Measurements from ENCODE around the gene SCNM1.

The SCNM1 gene

DNA sequence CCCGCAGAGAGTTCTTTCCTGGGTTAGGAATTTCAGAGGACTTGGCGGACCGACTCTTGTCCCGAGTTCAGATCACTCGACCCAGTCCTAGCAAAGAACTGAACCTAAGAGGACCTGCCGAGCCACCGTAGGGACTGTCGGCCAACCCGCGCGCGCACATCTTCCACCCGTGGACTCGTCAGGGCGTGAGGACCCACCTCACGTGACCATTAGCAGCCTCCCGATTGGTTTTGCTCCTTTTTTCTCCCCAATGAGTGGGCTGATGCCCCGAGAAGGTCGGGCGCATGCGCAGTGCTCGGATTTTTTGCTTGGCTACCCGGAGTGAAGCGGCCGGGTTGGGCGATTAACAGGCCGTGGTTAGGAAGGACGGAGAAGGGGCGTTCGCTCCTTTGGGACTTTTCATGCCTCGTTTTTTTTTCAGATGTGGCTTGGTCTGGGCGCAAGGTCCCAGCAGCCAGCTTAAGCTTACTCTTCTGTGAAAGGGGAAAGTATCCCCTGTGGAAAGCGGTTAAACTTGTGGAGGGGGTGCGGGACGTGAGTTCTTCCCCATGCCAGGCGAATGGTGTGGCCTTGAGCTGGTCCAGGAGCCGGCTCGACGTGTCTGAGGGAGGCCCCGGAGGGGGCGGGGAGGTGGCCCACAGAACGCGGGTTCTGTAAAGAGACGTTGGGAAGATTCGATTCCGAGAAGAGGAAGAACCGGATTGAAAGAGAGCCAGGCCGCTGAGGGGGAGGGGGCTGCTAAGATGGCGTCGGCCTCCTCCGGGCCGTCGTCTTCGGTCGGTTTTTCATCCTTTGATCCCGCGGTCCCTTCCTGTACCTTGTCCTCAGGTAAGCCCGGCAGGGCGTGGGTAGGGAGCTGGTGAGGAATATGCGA is 32.5 kb downstream of the SCNM1 start, which contains the start of gene PIP5K1A (continued):
- TF ChIP-seq MZF1 (tag by site-specific recombination; IDR thresholded peaks at IDR 0.05; ENCODE audit: borderline replicate concordance) (no peak), ZBTB48 (tag by site-specific recombination; IDR thresholded peaks at IDR 0.05) (peak; percentile 83), ZBTB17 (tag by site-specific recombination; IDR thresholded peaks at IDR 0.05) (peak; percentile 88), ZNF274 (IDR thresholded peaks at IDR 0.05; ENCODE audit: low read length) (no peak), ZNF274 (tag by site-specific recombination; IDR thresholded peaks at IDR 0.05; ENCODE audit: borderline replicate concordance) (no peak), ZNF776 (tag by site-specific recombination; IDR thresholded peaks at IDR 0.05; ENCODE audit: borderline replicate concordance) (no peak), ZNF335 (tag by site-specific recombination; conservative IDR thresholded peaks at IDR 0.05) (peak; percentile 78), ZNF221 (tag by site-specific recombination; IDR thresholded peaks at IDR 0.05; ENCODE audit: borderline replicate concordance) (no peak), ZNF2 (tag by site-specific recombination; IDR thresholded peaks at IDR 0.05) (peak; percentile 20; the same call in 1 of the 2 replicates)
- TF ChIP-seq, protein P1, sequence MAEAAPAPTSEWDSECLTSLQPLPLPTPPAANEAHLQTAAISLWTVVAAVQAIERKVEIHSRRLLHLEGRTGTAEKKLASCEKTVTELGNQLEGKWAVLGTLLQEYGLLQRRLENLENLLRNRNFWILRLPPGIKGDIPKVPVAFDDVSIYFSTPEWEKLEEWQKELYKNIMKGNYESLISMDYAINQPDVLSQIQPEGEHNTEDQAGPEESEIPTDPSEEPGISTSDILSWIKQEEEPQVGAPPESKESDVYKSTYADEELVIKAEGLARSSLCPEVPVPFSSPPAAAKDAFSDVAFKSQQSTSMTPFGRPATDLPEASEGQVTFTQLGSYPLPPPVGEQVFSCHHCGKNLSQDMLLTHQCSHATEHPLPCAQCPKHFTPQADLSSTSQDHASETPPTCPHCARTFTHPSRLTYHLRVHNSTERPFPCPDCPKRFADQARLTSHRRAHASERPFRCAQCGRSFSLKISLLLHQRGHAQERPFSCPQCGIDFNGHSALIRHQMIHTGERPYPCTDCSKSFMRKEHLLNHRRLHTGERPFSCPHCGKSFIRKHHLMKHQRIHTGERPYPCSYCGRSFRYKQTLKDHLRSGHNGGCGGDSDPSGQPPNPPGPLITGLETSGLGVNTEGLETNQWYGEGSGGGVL (tag by site-specific recombination; IDR thresholded peaks at IDR 0.05): peak; percentile 51

DNA sequence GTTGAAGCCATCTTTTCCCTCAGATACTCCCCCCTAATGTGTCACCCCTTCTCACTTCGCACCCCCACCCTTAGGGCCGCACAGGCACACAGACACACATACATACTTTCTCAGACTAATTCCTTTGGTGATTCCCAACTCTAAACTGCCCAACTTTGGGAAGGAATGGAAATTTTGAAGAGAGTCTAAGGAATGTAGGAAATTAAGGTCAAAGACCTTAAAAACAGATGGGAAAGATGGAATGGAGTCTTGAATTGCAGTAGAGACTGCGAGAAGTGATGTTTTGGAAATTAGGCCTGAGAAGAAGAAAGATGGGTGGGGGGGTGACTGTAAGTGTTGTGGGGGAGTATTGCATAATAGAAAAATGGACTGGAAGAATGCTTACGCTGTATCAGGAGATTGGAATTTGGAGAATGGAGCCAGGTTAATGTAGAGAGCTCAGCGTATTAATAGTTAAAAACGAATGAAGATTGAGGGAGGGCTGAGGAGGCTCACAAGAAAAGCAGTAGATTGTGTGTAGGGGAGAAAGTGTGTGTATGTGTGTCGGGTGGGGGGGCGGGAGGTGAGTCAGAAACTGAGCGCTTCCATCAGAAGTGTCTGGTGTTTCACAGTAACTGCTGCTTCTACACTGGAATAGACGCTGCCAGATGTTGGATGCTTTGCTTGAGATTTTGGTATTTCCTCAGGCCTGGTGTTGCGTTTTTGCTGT is 34.1 kb downstream of the SCNM1 start:
- H3K4me1 ChIP-seq (ENCODE audit: control insufficient read depth, insufficient read depth, low read length): peaks cover 8% of the 10 kb centered on the region
- H3K9me3 ChIP-seq (ENCODE audit: control insufficient read depth, insufficient read depth, low read depth, low read length): no peaks in the 10 kb centered on the region
- H3K4me3 ChIP-seq (ENCODE audit: low read depth, low read length): peak overlapping the region; percentile 94
- ChIA-PET CTCF (interaction anchor here (0.6 to 2.4 kb wide), 3 partner anchors 27 to 946 kb away, joined by 3 to 11 read pairs (median 4); no protein-coding TSS in a partner anchor), POLR2A (interaction anchor here (0.5 to 2.2 kb wide), 7 partner anchors 10 to 302 kb away, joined by 3 to 9 read pairs (median 4); partner anchors contain the start of genes PSMD4 and VPS72)
- H3K27ac ChIP-seq (ENCODE audit: extremely low read depth, low read depth, low read length): peak overlapping the region; percentile 80
- H3K36me3 ChIP-seq (ENCODE audit: control insufficient read depth in 2 of 2, insufficient read depth in 1 of 2, low read length in 2 of 2): peaks cover 20 to 32% of the 10 kb centered on the region in 2 experiments; a peak in 2 of 3 replicates
- TF ChIP-seq ZNF660 (tag by site-specific recombination; IDR thresholded peaks at IDR 0.05) (0 out of 2 replicates have a peak, but pooled peaks have one; percentile 5), ZNF37A (tag by site-specific recombination; IDR thresholded peaks at IDR 0.05) (no peak), ZNF558 (tag by site-specific recombination; IDR thresholded peaks at IDR 0.05) (0 out of 2 replicates have a peak, but pooled peaks have one; percentile 16), ZNF433 (tag by site-specific recombination; IDR thresholded peaks at IDR 0.05; ENCODE audit: low read depth) (no peak), ZNF138 (tag by site-specific recombination; IDR thresholded peaks at IDR 0.05; ENCODE audit: borderline replicate concordance) (no peak), ZBTB48 (tag by site-specific recombination; IDR thresholded peaks at IDR 0.05) (no peak), ZNF266 (tag by site-specific recombination; IDR thresholded peaks at IDR 0.05; ENCODE audit: low read depth) (no peak), ZNF549 (tag by site-specific recombination; IDR thresholded peaks at IDR 0.05) (no peak), ZNF366 (tag by site-specific recombination; conservative IDR thresholded peaks at IDR 0.05) (peak; percentile 41; the same call in 1 of the 2 replicates), ZBTB17 (tag by site-specific recombination; IDR thresholded peaks at IDR 0.05) (peak; percentile 18; the same call in 1 of the 2 replicates), ZNF146 (tag by site-specific recombination; IDR thresholded peaks at IDR 0.05) (no peak), YY1 (tag by site-specific recombination; IDR thresholded peaks at IDR 0.05) (no peak), ZFHX2 (tag by site-specific recombination; conservative IDR thresholded peaks at IDR 0.05) (0 out of 2 replicates have a peak, but pooled peaks have one; percentile 8), ZNF24 (tag by site-specific recombination; IDR thresholded peaks at IDR 0.05) (0 out of 2 replicates have a peak, but pooled peaks have one; percentile 27)
- TF ChIP-seq, protein P2, sequence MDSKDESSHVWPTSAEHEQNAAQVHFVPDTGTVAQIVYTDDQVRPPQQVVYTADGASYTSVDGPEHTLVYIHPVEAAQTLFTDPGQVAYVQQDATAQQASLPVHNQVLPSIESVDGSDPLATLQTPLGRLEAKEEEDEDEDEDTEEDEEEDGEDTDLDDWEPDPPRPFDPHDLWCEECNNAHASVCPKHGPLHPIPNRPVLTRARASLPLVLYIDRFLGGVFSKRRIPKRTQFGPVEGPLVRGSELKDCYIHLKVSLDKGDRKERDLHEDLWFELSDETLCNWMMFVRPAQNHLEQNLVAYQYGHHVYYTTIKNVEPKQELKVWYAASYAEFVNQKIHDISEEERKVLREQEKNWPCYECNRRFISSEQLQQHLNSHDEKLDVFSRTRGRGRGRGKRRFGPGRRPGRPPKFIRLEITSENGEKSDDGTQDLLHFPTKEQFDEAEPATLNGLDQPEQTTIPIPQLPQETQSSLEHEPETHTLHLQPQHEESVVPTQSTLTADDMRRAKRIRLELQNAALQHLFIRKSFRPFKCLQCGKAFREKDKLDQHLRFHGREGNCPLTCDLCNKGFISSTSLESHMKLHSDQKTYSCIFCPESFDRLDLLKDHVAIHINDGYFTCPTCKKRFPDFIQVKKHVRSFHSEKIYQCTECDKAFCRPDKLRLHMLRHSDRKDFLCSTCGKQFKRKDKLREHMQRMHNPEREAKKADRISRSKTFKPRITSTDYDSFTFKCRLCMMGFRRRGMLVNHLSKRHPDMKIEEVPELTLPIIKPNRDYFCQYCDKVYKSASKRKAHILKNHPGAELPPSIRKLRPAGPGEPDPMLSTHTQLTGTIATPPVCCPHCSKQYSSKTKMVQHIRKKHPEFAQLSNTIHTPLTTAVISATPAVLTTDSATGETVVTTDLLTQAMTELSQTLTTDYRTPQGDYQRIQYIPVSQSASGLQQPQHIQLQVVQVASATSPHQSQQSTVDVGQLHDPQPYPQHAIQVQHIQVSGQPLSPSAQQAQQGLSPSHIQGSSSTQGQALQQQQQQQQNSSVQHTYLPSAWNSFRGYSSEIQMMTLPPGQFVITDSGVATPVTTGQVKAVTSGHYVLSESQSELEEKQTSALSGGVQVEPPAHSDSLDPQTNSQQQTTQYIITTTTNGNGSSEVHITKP (tag by site-specific recombination; IDR thresholded peaks at IDR 0.05): peak; percentile 52
- TF ChIP-seq, protein P3, sequence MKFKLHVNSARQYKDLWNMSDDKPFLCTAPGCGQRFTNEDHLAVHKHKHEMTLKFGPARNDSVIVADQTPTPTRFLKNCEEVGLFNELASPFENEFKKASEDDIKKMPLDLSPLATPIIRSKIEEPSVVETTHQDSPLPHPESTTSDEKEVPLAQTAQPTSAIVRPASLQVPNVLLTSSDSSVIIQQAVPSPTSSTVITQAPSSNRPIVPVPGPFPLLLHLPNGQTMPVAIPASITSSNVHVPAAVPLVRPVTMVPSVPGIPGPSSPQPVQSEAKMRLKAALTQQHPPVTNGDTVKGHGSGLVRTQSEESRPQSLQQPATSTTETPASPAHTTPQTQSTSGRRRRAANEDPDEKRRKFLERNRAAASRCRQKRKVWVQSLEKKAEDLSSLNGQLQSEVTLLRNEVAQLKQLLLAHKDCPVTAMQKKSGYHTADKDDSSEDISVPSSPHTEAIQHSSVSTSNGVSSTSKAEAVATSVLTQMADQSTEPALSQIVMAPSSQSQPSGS (tag by site-specific recombination; IDR thresholded peaks at IDR 0.05; ENCODE audit: low read depth): 0 out of 2 replicates have a peak, but pooled peaks have one; percentile 7
- TF ChIP-seq, protein P4, sequence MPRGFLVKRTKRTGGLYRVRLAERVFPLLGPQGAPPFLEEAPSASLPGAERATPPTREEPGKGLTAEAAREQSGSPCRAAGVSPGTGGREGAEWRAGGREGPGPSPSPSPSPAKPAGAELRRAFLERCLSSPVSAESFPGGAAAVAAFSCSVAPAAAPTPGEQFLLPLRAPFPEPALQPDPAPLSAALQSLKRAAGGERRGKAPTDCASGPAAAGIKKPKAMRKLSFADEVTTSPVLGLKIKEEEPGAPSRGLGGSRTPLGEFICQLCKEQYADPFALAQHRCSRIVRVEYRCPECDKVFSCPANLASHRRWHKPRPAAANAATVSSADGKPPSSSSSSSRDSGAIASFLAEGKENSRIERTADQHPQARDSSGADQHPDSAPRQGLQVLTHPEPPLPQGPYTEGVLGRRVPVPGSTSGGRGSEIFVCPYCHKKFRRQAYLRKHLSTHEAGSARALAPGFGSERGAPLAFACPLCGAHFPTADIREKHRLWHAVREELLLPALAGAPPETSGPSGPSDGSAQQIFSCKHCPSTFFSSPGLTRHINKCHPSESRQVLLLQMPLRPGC (tag by site-specific recombination; IDR thresholded peaks at IDR 0.05): peak; percentile 25; the same call in 1 of the 2 replicates

Measured in HEK293 (cell line).